GM20000 (cell line): ENCODE results near the gene CLTCL1.

Experiments
- DNase-seq: peaks from one replicate; pipeline ENCODE4 v3.0.0; 2012; ENCODE audit warnings: low spot score
- TF ChIP-seq, protein P1 (sequence below): IDR thresholded peaks from 2 replicates; pipeline ENCODE4 v1.5.1; 2012; ENCODE audit warnings: mild to moderate bottlenecking, control low read depth; ENCODE audit errors: extremely low read depth, missing control alignments

CLTCL1 gene

DNA sequence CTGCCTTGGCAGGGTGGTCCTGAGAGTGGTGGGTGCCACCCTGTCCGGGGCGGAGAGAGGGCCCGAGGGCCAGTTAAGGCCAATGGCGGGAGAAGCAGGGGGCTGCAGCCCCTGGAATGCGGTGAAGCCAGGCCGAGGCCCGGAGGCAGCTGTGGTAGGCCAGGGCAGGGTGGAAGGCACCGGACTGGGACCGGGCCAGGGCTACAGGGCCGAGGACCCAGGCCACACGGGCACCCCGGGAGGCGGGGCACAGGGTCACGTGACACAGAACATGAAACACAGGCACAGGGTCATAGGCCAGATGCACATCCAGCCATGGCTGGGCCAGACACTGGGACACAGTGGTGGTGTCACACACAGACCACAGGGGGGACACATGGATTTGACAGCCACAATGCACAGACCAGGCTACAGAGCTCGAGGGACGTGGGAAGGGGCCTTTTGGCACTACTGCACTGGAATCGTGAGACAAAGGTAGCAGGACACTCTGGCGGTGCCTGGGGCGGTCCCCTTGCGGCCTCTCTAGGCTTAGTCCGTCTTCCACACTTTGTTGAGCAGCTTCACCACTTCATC, 115.8 kb downstream of the CLTCL1 start:
- no peak for DNase-seq
- TF ChIP-seq, protein P1, sequence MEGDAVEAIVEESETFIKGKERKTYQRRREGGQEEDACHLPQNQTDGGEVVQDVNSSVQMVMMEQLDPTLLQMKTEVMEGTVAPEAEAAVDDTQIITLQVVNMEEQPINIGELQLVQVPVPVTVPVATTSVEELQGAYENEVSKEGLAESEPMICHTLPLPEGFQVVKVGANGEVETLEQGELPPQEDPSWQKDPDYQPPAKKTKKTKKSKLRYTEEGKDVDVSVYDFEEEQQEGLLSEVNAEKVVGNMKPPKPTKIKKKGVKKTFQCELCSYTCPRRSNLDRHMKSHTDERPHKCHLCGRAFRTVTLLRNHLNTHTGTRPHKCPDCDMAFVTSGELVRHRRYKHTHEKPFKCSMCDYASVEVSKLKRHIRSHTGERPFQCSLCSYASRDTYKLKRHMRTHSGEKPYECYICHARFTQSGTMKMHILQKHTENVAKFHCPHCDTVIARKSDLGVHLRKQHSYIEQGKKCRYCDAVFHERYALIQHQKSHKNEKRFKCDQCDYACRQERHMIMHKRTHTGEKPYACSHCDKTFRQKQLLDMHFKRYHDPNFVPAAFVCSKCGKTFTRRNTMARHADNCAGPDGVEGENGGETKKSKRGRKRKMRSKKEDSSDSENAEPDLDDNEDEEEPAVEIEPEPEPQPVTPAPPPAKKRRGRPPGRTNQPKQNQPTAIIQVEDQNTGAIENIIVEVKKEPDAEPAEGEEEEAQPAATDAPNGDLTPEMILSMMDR = no peak

DNA sequence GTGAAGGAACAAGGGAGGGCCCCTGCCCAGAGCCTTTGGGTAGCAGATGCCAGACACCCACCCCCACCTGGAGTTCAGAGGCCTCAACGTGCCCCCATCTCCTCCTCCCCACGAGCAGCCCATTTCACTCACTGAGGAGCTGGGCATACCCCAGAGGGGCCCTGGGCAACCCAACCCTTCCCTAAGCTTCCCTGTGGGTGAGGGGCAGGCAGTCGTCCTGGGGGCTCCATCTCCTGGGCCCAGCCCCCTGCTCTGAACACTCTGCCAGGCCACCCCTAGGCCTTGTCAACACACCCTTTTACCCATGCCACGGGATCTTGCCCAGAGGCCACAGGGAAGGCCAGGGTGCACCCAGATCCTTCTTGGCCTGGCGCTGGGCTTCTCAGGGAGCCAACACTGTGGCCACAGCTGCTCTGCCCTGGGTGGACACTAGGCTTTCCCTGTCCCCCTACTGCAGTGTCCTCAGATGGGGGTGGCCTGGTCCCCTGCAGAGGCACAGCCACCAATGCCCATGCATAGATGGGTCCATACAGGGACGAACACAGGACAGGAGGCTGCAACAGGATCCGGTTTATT, 116.4 kb downstream of the CLTCL1 start:
- TF ChIP-seq, protein P1 = no peak
- DNase-seq = no peak

DNA sequence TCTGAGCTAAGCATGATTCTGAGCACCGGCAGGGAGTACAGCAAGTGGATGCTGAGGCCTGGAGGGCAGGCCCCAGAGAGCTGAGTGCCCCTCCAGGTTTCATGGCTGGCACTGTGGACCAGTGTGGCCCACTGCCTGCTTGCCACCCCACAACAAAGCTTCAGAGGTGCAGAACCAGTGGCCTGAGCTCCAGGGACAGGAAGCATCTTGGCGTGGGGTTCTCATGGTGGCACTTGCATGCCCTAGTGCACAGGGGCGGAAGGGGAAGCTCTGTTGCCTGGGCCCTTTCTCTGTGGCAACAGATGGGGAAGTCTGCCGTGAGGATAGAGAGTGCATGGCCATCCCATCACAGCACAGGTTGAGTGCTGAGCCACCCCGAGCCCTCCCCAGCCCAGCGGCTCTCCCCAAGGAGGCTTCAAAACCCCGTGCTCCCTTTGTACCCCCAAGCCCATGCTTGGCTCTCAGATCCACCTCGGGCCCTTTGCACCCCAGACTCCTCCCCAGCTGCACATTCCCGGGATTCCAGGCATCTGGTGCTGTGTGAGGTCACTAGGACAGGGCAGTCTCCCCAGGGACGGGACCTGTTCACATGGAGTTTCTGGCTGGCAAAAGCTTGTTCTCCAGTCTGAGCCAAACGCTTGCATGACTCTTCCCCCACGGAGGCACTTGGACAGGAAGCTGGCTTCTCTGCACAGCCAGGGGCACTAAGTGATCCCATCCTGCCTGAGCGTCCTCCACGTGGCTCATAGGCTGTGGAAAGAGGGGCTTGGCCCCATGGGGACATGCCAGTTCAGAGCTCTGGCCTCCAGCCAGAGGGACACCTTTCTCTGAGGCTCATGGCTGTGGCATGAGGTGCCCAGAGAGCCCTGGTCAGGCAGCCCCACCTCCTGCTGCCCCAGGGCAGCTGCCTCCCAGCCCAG, 117.2 kb downstream of the CLTCL1 start:
- no peak for DNase-seq
- TF ChIP-seq, protein P1 = no peak

DNA sequence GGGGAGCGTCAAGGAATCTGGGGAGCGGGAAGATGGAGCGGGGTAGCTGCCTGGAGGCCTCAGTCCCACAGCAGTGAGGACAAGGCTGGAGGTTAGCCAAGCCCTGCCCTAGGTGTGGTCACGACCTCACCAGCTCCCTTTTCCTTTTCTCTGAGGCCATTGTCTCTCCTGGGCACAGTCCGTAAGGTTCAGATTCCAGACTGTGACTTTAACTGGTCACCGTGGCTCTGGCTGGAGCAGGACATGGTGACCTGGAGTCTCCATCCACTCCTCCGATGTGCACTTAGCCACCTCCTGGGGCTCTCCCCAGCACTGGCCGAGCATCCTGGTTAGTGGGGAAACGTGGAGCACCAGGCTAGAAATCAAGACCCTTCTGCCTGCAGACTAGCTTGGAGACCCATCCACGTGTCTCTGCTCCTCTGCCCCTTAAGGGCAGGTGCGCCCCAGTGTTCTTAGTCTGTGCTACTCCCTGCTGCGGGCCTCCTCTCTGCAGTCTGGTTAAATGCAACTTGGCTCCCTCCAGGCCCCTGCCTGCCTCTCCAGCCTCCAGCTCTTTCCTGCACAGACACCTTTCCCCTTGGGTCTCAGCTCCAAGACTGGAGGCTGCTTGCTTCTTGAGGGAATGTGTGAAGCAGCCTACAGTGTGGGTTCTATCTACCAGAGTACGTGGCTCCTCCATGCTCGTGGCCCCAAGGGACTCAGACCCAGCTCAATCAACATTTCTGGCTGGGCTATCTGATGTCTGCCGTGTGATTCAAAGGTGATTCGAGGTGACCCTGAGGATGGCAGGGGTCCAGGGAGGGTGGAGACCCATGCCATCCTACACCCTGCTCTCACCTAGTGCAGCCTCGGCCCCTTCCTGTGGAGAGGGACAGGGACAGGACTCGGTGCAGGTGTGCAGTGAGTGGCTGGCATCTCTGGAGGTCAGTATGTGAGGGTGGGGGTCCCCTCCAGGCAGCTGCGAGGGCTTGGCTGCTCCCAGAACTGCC, 118.2 kb downstream of the CLTCL1 start:
- DNase-seq = no peak
- TF ChIP-seq, protein P1 = no peak

DNA sequence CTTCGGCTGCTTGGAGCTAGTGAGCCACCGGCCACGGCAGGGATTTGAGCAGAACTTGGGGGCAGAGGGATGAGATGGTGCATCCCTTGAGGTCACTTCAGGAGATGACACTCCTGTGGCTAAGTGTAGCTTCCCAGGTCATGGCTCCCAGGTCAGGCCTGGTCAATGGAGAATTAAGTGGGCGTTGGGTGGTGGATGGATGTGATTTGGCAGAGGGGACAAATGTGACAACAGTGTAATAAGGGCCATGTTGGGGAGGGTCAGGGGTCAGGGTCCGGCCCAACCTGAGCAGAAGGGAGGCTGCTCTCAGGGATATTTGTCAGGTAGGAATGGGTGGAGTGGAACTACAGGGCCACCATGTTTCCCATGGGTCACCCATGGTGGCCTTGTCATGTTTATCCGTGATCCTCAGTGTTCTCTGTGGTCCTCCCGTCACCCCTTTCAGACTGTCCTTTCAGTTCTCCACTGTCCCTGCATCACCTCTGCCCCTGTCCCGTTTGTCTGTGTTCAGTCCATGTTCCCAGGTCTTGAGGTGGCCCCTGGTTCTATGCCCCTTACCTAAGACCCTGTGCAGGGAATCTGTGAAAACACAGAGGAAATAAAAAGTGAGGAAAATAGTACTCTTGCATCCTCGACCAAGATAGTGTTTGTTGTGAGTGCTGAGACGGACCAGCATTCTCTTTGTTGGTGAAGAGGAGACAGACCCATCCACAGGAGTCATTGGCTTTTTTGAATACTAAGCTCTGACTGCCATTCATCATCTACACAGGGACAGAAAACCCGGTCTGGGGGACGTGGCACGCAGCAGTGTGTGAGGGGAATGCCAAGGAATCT, 119.1 kb downstream of the CLTCL1 start:
- DNase-seq = no peak
- TF ChIP-seq, protein P1 = no peak

DNA sequence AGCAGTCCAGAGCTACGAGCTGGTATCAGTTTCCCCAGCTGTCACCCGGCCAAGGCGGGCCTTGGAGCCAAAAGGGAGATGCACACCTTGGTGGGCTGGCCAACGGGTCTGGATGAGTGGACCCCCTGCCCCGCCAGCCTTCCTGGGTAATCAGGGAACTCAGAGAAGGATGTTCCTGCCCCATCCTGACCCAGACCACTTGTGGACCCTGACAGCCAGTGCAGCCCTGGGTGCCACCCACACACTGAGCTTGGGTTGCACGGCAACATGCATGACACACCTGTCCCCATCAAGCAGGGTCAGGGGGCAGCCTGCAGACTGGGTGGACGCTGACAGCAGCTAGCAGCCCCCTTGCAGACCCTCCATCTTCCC, 121.6 kb downstream of the CLTCL1 start:
- TF ChIP-seq, protein P1 = no peak

More for the DNA sequence above, 121.6 kb downstream of the CLTCL1 start:
- no peak for DNase-seq
